Measurements from ENCODE around the gene CD163L1. TPM values are rescaled to one million over a fixed set of nuclear protein-coding genes. Genes with fewer than 3 reads are reported as not detected.

Gene CD163L1
- total RNA-seq, 1 experiment from 2014 or later = 27.0 TPM

DNA sequence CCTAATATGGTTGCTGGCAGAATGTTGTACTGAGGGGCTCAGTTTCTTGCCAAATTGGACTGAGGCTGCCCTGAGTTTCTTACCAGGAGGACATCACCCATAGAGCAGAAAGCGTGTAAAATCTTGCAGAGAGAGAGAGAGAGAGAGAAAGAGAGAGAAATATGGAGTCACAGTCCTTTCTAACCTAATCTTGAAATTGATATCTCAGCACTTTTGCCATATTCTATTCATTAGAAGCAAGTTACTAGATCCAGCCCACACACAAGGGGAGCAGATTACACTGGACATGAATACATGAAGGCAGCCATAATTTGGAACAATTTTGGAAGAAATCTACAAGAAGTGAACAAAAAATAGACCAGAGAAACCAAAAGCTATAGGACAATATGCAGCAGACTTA, 4.1 kb upstream of the CD163L1 start:
- Histone ChIP-seq H3K27ac (ENCODE audit: low read depth, low read length) (no peak overlapping the region), H2AFZ (ENCODE audit: low read depth, low read length, poor library complexity, severe bottlenecking) (no peak overlapping the region), H3K27me3 (ENCODE audit: insufficient read depth, low read length) (no peaks in the 10 kb centered on the region), H3K9me3 (ENCODE audit: control insufficient read depth in 1 of 2, insufficient read depth in 1 of 2, low read depth in 1 of 2, low read length in 2 of 2) (no peaks in the 10 kb centered on the region), H3K36me3 (ENCODE audit: control insufficient read depth in 1 of 2, insufficient read depth in 2 of 2, low read length in 2 of 2) (no peaks in the 10 kb centered on the region), H3K4me1 (ENCODE audit: control insufficient read depth in 1 of 2, insufficient read depth in 2 of 2, low read length in 2 of 2) (no peaks in the 10 kb centered on the region), H4K20me1 (ENCODE audit: insufficient read depth) (no peaks in the 10 kb centered on the region), H3K9ac (ENCODE audit: low read length) (no peak overlapping the region), H3K79me2 (ENCODE audit: insufficient read depth, low read length) (no peaks in the 10 kb centered on the region), H3K9me2 (ENCODE audit: insufficient read depth) (no peaks in the 10 kb centered on the region), H3K4me2 (ENCODE audit: low read length) (no peak overlapping the region), H3K4me3 (replicated peaks in 1 of 2; ENCODE audit: low read depth in 1 of 2, low read length in 2 of 2) (no peak overlapping the region)
- ChIA-PET POLR2A (no interaction called here), RAD21 (ENCODE audit: low non-redundant PET in 1 of 2, low total read pairs in 2 of 2, uncharacterized antibody in 2 of 2, unreplicated experiment in 2 of 2) (no interaction called here), CTCF (no interaction called here)
- BruUV-seq (replicated peaks) = no TSS peak
- no peak for ATAC-seq
- intact Hi-C loops (cut with micrococcal nuclease) = no loop called here
- TF ChIP-seq, protein P1, sequence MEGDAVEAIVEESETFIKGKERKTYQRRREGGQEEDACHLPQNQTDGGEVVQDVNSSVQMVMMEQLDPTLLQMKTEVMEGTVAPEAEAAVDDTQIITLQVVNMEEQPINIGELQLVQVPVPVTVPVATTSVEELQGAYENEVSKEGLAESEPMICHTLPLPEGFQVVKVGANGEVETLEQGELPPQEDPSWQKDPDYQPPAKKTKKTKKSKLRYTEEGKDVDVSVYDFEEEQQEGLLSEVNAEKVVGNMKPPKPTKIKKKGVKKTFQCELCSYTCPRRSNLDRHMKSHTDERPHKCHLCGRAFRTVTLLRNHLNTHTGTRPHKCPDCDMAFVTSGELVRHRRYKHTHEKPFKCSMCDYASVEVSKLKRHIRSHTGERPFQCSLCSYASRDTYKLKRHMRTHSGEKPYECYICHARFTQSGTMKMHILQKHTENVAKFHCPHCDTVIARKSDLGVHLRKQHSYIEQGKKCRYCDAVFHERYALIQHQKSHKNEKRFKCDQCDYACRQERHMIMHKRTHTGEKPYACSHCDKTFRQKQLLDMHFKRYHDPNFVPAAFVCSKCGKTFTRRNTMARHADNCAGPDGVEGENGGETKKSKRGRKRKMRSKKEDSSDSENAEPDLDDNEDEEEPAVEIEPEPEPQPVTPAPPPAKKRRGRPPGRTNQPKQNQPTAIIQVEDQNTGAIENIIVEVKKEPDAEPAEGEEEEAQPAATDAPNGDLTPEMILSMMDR (IDR thresholded peaks at IDR 0.05 in 2 of 3, conservative IDR thresholded peaks at IDR 0.05 in 1 of 3; ENCODE audit: borderline replicate concordance in 1 of 3, insufficient read depth in 1 of 3, low read depth in 2 of 3, low read length in 2 of 3) = no peak
- no peak for TF ChIP-seq RAD21 (IDR thresholded peaks at IDR 0.05; ENCODE audit: low read depth)
- no peak for TF ChIP-seq EGR1 (IDR thresholded peaks at IDR 0.05; ENCODE audit: low read depth)
- no peak for TF ChIP-seq SIN3A (IDR thresholded peaks at IDR 0.05; ENCODE audit: low read depth)
- no peak for TF ChIP-seq SP1 (IDR thresholded peaks at IDR 0.05; ENCODE audit: low read depth)
- no peak for TF ChIP-seq FOSL1 (IDR thresholded peaks at IDR 0.05; ENCODE audit: low read depth)
- no peak for TF ChIP-seq YY1 (IDR thresholded peaks at IDR 0.05; ENCODE audit: extremely low read depth, insufficient replicate concordance, low read depth, low read length)
- TF ChIP-seq EZH2 (IDR thresholded peaks at IDR 0.05) = no peak
- no peak for TF ChIP-seq SRF (IDR thresholded peaks at IDR 0.05; ENCODE audit: low read depth)
- TF ChIP-seq, protein P2, sequence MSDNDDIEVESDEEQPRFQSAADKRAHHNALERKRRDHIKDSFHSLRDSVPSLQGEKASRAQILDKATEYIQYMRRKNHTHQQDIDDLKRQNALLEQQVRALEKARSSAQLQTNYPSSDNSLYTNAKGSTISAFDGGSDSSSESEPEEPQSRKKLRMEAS (IDR thresholded peaks at IDR 0.05) = no peak
- no peak for TF ChIP-seq ATF3 (IDR thresholded peaks at IDR 0.05)
- TF ChIP-seq, protein P3, sequence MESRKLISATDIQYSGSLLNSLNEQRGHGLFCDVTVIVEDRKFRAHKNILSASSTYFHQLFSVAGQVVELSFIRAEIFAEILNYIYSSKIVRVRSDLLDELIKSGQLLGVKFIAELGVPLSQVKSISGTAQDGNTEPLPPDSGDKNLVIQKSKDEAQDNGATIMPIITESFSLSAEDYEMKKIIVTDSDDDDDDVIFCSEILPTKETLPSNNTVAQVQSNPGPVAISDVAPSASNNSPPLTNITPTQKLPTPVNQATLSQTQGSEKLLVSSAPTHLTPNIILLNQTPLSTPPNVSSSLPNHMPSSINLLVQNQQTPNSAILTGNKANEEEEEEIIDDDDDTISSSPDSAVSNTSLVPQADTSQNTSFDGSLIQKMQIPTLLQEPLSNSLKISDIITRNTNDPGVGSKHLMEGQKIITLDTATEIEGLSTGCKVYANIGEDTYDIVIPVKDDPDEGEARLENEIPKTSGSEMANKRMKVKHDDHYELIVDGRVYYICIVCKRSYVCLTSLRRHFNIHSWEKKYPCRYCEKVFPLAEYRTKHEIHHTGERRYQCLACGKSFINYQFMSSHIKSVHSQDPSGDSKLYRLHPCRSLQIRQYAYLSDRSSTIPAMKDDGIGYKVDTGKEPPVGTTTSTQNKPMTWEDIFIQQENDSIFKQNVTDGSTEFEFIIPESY (IDR thresholded peaks at IDR 0.05; ENCODE audit: extremely low read depth, insufficient replicate concordance, low read length) = no peak
- no peak for TF ChIP-seq ELF1 (IDR thresholded peaks at IDR 0.05; ENCODE audit: borderline replicate concordance, low read depth)
- TF ChIP-seq POLR2A (IDR thresholded peaks at IDR 0.05; ENCODE audit: borderline replicate concordance, extremely low read depth, insufficient read depth, insufficient read length) = no peak
- TF ChIP-seq, protein P4, sequence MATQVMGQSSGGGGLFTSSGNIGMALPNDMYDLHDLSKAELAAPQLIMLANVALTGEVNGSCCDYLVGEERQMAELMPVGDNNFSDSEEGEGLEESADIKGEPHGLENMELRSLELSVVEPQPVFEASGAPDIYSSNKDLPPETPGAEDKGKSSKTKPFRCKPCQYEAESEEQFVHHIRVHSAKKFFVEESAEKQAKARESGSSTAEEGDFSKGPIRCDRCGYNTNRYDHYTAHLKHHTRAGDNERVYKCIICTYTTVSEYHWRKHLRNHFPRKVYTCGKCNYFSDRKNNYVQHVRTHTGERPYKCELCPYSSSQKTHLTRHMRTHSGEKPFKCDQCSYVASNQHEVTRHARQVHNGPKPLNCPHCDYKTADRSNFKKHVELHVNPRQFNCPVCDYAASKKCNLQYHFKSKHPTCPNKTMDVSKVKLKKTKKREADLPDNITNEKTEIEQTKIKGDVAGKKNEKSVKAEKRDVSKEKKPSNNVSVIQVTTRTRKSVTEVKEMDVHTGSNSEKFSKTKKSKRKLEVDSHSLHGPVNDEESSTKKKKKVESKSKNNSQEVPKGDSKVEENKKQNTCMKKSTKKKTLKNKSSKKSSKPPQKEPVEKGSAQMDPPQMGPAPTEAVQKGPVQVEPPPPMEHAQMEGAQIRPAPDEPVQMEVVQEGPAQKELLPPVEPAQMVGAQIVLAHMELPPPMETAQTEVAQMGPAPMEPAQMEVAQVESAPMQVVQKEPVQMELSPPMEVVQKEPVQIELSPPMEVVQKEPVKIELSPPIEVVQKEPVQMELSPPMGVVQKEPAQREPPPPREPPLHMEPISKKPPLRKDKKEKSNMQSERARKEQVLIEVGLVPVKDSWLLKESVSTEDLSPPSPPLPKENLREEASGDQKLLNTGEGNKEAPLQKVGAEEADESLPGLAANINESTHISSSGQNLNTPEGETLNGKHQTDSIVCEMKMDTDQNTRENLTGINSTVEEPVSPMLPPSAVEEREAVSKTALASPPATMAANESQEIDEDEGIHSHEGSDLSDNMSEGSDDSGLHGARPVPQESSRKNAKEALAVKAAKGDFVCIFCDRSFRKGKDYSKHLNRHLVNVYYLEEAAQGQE (IDR thresholded peaks at IDR 0.05; ENCODE audit: low read depth) = no peak
- DNase-seq (ENCODE audit: low read depth, low spot score) = no peak

Measured in HCT116 (cell line).